GM12873 (cell line): ENCODE measurements around the gene GDF2.

Experiments
- TF ChIP-seq, protein P1 (sequence below): IDR thresholded peaks from 2 replicates; pipeline ENCODE4 v1.5.1; 2012; ENCODE audit warnings: low read depth, mild to moderate bottlenecking, moderate library complexity, low read length, control low read depth; ENCODE audit not compliant: insufficient read depth; ENCODE audit errors: missing control alignments

GDF2 gene

DNA sequence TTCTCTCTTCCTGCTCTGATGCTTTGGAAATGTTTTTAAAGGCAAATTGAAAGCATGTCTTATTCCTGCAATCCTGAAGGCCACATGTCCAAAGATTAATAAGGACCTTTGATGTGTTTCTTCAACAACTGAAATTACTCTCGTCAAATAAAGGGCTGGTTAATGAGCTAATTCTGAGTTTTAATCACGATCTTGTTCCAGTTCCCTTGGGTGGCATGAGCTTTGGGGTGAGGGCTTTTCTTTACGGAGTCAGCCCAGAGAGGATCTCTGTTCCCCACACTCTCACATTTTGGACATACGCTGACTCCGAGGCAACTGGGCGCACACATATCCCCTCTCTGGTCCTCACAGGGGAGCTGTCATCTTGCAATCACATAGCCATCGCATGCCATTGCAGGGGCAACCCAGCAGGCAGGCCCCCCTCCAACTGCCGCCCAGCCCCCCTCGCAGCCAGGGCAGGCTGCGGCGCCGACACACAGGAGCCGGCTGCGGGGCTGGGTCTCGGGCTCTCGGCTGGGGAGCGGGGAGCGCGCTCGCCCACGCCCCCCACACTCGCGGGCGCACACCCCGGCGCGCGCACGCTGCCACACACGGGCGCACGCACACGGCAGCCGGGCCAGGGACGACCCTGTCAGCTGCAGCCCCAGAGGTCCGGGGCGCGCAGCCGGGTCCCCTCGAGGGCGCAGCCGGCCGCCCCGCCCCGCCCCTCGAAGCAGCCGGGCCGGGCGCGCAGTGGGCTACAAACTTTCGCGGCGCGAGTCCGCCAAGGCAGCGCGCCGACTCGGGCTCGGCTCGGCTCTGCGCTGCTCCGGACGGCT lies 22.4 kb upstream of the GDF2 start, which contains the start of gene GDF10:
Gene GDF10 (plus strand): TSS at position 587 of the 818 bp plus-strand sequence. CDS start 455 bp downstream, outside the sequence.
- TF ChIP-seq, protein P1, sequence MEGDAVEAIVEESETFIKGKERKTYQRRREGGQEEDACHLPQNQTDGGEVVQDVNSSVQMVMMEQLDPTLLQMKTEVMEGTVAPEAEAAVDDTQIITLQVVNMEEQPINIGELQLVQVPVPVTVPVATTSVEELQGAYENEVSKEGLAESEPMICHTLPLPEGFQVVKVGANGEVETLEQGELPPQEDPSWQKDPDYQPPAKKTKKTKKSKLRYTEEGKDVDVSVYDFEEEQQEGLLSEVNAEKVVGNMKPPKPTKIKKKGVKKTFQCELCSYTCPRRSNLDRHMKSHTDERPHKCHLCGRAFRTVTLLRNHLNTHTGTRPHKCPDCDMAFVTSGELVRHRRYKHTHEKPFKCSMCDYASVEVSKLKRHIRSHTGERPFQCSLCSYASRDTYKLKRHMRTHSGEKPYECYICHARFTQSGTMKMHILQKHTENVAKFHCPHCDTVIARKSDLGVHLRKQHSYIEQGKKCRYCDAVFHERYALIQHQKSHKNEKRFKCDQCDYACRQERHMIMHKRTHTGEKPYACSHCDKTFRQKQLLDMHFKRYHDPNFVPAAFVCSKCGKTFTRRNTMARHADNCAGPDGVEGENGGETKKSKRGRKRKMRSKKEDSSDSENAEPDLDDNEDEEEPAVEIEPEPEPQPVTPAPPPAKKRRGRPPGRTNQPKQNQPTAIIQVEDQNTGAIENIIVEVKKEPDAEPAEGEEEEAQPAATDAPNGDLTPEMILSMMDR = no peak

DNA sequence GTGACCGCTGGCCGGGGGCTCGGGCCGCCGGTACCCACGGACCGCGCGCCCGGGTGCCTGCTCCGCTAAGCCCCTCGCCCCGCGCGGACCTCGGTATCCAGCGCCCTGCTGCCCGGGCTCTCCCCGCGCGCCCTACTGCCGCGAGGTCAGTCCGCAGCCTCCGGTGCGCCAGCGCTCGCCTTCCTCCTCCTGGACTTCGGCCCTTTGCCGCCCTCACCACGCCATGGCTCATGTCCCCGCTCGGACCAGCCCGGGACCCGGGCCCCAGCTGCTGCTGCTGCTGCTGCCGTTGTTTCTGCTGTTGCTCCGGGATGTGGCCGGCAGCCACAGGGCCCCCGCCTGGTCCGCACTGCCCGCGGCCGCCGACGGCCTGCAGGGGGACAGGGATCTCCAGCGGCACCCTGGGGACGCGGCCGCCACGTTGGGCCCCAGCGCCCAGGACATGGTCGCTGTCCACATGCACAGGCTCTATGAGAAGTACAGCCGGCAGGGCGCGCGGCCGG lies 21.8 kb upstream of the GDF2 start:
- TF ChIP-seq, protein P1 = no peak

DNA sequence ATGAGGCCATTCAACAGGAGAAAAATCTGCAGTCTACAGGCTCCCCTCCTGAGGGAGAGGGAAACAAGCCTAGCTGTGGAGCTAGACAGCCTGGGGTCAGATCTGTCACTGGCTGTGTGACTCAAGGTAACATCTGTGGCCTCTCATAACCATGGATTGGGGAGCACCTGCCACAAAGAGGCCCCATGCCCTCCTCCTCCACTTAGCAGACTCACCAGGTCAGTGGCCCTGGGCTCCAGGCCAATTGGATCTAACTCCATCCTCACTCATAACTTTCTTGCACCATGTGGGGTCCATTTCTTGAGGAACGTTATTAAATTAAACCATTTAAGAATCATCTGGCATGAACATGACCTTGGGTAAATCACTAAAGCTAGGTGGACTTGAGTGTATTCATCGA lies 20.4 kb upstream of the GDF2 start:
- TF ChIP-seq, protein P1 = no peak

DNA sequence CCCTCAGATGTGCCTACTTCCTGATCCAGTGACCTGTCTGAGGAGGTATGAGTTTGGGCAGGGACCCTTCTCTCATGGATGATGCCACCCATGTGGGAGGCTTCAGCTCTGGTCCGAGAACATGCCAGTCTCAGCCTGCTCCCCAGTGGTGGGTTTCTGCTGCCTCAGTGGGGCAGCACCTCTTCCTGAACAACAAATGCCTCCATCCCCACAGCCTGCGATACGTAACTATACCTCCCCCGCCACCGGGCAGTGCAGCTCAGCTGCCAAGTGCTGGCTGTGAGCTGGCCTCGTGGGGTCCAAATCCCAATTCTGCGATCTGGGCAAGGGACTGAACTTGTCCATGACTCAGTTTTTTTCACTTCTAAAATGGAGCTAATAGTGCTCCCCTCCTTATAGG lies 19.1 kb upstream of the GDF2 start:
- TF ChIP-seq, protein P1 = no peak

DNA sequence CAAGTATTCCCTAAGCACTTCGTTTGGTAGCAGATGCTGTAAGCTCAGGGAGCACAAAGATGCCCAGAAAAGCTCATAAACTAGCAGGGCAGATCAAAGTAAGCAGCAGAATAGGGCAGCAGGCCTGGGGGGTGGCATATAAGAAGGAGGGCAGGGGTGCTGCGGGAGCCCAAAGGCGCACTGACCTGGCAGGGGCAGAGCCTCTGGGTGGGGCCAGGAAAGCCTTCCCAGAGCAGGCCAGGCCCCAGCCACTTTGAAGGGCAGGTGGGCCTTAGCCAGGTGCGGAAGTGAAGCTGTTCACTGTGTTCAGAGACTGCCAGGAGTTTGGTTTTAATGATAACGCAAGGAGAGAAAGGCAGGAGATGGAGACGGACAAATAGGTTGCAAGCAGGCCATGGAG lies 18.4 kb upstream of the GDF2 start:
- TF ChIP-seq, protein P1 = no peak

DNA sequence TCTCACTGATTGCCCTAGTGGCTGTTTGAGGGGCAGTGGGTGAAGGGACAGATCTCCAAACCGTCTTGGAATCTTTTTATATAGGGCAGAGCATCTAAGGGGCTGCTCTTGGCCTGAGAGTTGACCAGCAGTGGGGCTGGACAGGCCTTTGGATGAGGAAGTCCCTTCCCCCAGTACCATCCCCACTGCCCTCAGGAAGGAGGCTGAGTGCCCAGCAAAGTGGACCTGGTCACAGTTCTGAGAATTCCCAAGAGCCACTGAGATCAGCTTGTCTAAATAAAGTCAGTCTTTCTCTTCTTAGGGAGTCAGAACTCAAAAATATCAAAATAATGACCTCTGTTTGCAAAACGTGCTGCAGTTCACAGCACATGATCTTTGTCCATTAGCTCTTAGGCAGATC lies 16.7 kb upstream of the GDF2 start:
- TF ChIP-seq, protein P1 = no peak

DNA sequence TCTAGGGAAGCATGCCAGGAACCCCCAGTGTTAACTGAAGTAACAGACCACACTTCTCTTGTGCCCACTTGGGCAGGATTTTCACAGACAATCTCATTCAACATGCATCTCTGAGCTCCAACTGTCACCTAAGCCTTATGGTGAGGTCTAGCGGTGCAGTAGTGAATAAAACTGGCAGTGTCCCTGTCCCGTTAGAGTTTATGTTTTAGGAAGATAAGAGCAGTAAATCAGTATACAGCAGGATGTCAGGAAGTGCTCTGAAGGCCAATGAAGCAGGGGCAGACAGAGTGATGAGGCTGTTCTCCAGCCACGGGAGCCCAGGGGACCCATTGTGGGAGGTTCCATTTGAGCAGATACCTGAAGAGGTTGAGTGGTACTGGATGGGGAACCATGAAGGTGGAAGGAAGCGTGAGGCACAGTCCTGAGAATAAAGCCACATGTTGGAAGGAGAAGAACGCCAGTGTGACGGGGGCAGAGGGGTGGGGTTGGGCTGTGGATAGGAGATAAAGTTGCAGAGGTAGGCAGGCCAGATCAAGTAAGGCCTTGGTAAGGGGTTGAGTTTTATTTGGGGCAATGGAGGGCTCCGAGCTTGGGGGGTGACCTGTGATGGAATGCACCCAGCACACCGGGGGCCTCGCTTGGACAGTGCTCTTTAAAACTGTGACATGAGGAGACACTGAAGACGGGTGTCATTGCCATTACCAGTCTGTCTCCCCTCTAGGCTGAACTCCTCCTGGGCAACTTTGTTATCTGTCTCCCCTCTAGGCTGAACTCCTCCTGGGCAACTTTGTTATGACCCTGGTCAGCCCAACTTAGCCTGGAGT lies 15.7 kb upstream of the GDF2 start:
- TF ChIP-seq, protein P1 = no peak
